ENCODE measurements around the gene ALDH5A1.

The ALDH5A1 gene

GRCh38 chr6:24480705-24481104 is 14.1 kb upstream of the ALDH5A1 start:
- DNase-seq (ENCODE audit: low read depth) = no peak

DNA sequence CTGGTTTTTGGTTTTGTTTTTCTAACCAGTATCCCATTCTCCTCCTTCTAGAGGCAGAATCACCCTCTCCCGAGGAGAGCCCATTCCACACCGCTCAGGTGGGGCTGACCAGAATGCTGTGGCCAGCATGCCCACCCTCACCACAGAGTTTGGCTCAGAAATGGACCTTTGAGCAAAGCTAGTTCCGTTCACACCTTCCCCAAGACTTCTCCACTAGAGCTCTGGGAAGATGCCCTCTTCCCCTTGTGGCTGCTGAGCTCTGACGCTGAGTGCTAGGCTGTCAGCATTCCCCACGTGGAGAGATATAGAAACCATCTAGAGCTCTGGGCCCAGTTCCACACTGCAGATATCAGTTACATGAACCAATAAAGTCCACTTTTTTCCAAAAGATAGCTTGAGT is 13.3 kb upstream of the ALDH5A1 start:
- TF ChIP-seq, protein P1, sequence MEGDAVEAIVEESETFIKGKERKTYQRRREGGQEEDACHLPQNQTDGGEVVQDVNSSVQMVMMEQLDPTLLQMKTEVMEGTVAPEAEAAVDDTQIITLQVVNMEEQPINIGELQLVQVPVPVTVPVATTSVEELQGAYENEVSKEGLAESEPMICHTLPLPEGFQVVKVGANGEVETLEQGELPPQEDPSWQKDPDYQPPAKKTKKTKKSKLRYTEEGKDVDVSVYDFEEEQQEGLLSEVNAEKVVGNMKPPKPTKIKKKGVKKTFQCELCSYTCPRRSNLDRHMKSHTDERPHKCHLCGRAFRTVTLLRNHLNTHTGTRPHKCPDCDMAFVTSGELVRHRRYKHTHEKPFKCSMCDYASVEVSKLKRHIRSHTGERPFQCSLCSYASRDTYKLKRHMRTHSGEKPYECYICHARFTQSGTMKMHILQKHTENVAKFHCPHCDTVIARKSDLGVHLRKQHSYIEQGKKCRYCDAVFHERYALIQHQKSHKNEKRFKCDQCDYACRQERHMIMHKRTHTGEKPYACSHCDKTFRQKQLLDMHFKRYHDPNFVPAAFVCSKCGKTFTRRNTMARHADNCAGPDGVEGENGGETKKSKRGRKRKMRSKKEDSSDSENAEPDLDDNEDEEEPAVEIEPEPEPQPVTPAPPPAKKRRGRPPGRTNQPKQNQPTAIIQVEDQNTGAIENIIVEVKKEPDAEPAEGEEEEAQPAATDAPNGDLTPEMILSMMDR (conservative IDR thresholded peaks at IDR 0.05; ENCODE audit: control insufficient read depth, insufficient read depth, low read depth, low read length) = no peak
- H3K4me3 ChIP-seq (ENCODE audit: control insufficient read depth, low read depth, low read length) = no peak overlapping the region
- DNase-seq (ENCODE audit: low read depth) = no peak

More at GRCh38 chr6:24480705-24481104, 14.1 kb upstream of the ALDH5A1 start:
- no peak overlapping the region for H3K4me3 ChIP-seq (ENCODE audit: control insufficient read depth, low read depth, low read length)
- TF ChIP-seq, protein P1 (conservative IDR thresholded peaks at IDR 0.05; ENCODE audit: control insufficient read depth, insufficient read depth, low read depth, low read length) = no peak

DNA sequence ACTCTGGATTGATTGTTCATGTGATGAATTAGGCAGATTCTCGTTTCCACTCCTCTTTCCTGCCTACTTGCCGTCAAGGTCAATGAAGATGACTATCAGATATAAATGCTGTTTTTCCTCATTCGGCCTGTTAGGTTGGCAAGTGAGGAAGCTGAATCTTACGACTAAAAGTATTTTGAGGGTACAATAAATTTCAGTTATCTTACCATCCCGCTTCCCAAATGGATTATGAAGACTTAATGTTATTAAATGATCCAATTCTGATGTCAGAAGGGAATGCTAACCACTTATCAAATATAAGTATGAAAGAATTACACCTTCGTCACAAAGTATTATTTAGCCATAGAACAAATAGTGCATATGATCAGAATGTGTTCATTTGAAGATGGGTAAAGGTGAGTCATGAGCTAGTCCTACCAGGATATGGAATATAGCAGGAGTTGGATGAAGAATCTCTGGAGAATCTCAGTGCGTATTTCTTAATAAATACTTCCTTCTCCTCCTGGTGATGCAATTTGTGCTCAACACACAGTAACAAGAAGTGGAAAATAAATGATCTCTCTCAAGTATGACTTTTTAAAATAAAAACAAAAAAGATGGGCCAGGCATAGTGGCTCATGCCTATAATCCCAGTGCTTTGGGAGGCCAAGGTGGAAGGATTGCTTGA is 10.0 kb upstream of the ALDH5A1 start:
- TF ChIP-seq, protein P1 (conservative IDR thresholded peaks at IDR 0.05; ENCODE audit: control insufficient read depth, insufficient read depth, low read depth, low read length) = no peak
- no peak overlapping the region for H3K4me3 ChIP-seq (ENCODE audit: control insufficient read depth, low read depth, low read length)
- DNase-seq (ENCODE audit: low read depth) = peak; percentile 19

DNA sequence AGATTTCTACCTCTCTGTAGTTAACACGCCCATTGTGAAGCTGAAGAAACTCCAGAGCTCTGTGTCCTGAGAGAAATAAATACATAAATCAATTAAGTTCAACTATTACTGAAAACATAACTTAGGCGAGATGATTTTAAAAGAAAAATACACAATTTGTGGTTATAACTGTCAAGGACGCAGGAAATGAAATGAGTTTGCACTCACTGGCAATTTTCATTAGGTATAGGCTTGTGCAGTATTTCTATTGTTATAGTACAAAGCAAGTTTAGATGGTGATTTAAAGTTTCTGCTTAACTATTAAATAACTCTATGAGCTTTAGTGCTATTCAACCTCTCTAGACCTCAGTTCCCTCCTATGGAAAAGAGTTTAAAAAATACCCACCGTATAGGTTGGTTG is 8.7 kb upstream of the ALDH5A1 start:
- TF ChIP-seq, protein P1 (conservative IDR thresholded peaks at IDR 0.05; ENCODE audit: control insufficient read depth, insufficient read depth, low read depth, low read length) = no peak

DNA sequence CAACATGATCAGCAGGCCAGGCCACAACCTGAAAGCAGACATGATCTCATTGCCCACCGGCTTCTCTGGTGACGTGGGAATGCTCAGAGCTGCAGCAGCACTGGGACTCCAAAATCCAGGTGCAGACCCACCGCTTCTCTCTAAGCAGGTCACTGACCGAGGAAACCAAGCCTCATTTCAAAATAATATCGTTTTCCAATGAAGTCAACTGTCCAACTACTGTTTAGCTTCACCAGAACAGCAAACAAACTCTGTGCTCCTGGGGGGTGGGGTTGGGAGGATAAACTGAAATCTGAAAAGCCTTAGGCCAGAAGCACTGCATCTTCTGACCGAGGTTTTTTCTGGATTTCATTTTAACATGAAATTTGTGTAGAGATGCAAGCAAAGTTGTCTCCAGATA is 5.3 kb upstream of the ALDH5A1 start, which contains the start of gene GPLD1:
GPLD1 (minus strand) TSS at position 109 of the 400 bp plus-strand sequence; CDS start at position 42, 67 bp downstream.
- no peak within 1 kb of the TSS for H3K4me3 ChIP-seq (ENCODE audit: control insufficient read depth, low read depth, low read length)
- no peak for DNase-seq (ENCODE audit: low read depth)
- TF ChIP-seq, protein P1 (conservative IDR thresholded peaks at IDR 0.05; ENCODE audit: control insufficient read depth, insufficient read depth, low read depth, low read length) = no peak

More for the DNA sequence above, 8.7 kb upstream of the ALDH5A1 start:
- no peak for DNase-seq (ENCODE audit: low read depth)
- H3K4me3 ChIP-seq (ENCODE audit: control insufficient read depth, low read depth, low read length) = no peak overlapping the region

DNA sequence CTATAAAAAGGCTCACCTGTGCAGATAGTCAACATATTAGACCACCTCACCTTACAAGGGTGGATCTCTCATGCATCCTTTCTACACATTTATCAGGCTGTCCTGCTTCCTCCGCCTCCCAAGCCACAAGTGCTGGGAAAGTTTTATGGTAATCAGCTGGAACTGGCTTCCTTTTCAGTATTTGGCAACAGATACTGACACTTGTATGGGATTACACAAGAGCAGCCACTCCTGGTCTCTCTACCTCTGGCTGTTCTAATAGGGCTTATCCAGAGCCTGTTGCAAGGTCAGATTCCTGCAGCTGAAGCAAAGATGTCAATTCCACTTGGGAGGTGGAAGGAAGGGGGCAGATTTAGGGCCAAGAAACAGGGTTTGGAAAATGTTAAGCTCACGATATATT is 4.9 kb upstream of the ALDH5A1 start:
- TF ChIP-seq, protein P1 (conservative IDR thresholded peaks at IDR 0.05; ENCODE audit: control insufficient read depth, insufficient read depth, low read depth, low read length) = no peak
- no peak overlapping the region for H3K4me3 ChIP-seq (ENCODE audit: control insufficient read depth, low read depth, low read length)
- peak; percentile 29 for DNase-seq (ENCODE audit: low read depth)
